ENCODE data around the gene PRH2. TPM values are rescaled to one million over a fixed set of nuclear protein-coding genes. Genes with fewer than 3 reads are reported as not detected.

PRH2 gene
- total RNA-seq, result not detected

GRCh38 chr12:10928746-10929286 lies at the start of gene PRH2:
Gene PRH2, plus strand, starts transcription at chr12:10929236. Its CDS starts 38 bp downstream, at chr12:10929274.
- Mint-ChIP-seq H3K4me3 (no peak within 1 kb of the TSS), H3K36me3 (no peaks in the 10 kb centered on the region), H3K27me3 (no peaks in the 10 kb centered on the region), H3K27ac (no peak within 1 kb of the TSS), H3K4me1 (ENCODE audit: low read depth) (no peaks in the 10 kb centered on the region), H3K9me3 (no peaks in the 10 kb centered on the region)
- DNase-seq, result no peak
- intact Hi-C loops (cut with micrococcal nuclease), result no loop called here
- ChIA-PET CTCF (interaction anchor here (0.5 kb wide), 1 partner anchor 88 kb away, joined by 3 read pairs; no protein-coding TSS in a partner anchor), POLR2A (no interaction called here)

DNA sequence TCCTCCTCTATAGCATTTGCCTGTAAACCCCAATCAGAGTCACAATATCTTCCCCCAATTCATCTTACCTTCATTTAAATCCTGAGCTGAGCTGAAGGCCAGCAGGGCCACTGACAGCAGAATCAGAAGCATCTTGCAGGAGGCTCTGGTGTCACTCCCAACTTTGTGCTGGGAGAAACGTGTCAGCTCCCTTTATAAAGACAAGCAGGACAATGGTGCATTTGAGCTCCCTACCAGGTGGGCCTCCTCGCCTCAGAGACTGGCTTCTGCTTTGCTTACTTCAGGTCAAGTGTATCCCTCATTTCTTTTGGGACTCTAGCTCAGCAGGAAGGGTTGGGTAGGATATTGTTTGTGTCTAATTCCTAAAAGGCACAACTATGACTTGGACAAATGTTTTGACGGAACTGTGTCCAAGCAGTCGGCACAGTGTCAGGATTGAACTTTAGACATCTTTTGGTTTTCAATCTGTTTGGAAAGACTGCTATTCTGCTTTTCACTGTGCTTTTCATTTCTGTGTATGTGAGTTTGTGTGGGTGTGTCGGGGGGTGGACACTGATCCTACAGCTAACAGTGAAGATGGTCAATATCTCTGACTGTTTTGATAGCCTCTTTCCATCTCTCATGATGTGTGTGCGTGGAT lies 44.8 kb upstream of the PRH2 start, which contains the start of gene PRH1:
PRH1 (minus strand) TSS at position 170 of the 640 bp plus-strand sequence; CDS start at position 132, 38 bp downstream.
- CTCF ChIA-PET, result interaction anchor here (0.6 kb wide), 1 partner anchor 19 kb away, joined by 3 read pairs; no protein-coding TSS in a partner anchor
- POLR2A ChIA-PET, result no interaction called here
- intact Hi-C loops (cut with micrococcal nuclease), result no loop called here
- no peak for DNase-seq
- peaks cover 2% of the 10 kb centered on the region for H3K36me3 Mint-ChIP-seq
- H3K4me3 Mint-ChIP-seq, result no peak within 1 kb of the TSS
- no peaks in the 10 kb centered on the region for H3K9me3 Mint-ChIP-seq
- H3K4me1 Mint-ChIP-seq (ENCODE audit: low read depth), result no peaks in the 10 kb centered on the region
- H3K27me3 Mint-ChIP-seq, result no peaks in the 10 kb centered on the region
- no peak within 1 kb of the TSS for H3K27ac Mint-ChIP-seq

DNA sequence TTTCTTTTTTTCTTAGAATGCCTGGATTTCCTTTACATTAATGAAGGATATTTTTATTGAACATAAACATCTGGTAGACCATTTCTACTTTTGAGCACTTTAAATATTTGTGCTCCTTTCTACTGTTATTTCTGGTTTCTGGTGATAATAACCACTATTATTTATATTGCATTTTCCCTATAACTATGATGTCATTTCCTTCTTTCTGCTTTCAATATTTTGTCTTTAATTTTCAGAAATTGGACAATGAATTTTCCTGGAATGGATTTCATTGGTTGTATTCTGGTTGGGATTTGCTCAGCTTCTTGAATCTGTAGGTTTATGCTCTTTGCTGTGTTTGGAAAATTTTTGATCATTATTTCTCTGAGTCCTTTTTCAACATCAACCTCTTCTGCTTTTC lies 39.8 kb upstream of the PRH2 start:
- Mint-ChIP-seq H3K4me3 (no peak overlapping the region), H3K9me3 (no peaks in the 10 kb centered on the region), H3K27me3 (no peaks in the 10 kb centered on the region), H3K36me3 (peaks cover 3% of the 10 kb centered on the region), H3K27ac (no peak overlapping the region), H3K4me1 (ENCODE audit: low read depth) (no peaks in the 10 kb centered on the region)
- ChIA-PET POLR2A (no interaction called here), CTCF (no interaction called here)
- intact Hi-C loops (cut with micrococcal nuclease), result no loop called here
- DNase-seq, result no peak

GRCh38 chr12:10891937-10892336 lies 37.1 kb upstream of the PRH2 start:
- H3K27ac Mint-ChIP-seq, result no peak overlapping the region
- H3K9me3 Mint-ChIP-seq, result no peaks in the 10 kb centered on the region
- H3K36me3 Mint-ChIP-seq, result peaks cover 3% of the 10 kb centered on the region
- POLR2A ChIA-PET, result no interaction called here
- intact Hi-C loops (cut with micrococcal nuclease), result no loop called here
- no peaks in the 10 kb centered on the region for H3K27me3 Mint-ChIP-seq
- no peaks in the 10 kb centered on the region for H3K4me1 Mint-ChIP-seq (ENCODE audit: low read depth)
- no peak for DNase-seq
- CTCF ChIA-PET, result no interaction called here
- no peak overlapping the region for H3K4me3 Mint-ChIP-seq

DNA sequence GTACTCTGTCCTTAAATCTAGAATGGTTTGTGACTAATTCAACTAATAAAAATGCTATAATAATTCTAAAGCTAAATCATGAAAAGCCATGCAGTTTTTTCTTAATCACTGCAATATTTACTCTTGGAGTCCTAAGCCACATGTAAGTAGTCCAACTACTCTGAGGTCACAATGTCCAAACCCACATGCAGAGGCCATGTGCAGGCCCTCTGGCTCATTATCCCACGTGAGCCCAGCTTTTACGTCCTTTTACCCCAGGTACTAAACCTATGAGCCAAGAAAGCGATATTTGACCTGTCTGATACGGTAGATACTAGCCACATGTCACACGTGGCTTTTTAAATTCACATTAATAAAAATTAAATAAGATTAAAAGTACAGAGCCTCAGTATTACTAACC lies 32.2 kb upstream of the PRH2 start:
- Mint-ChIP-seq H3K4me3 (no peak overlapping the region), H3K4me1 (ENCODE audit: low read depth) (no peaks in the 10 kb centered on the region), H3K27ac (no peak overlapping the region), H3K36me3 (peaks cover 8% of the 10 kb centered on the region), H3K9me3 (peaks cover 2% of the 10 kb centered on the region), H3K27me3 (no peaks in the 10 kb centered on the region)
- ChIA-PET POLR2A (no interaction called here), CTCF (no interaction called here)
- intact Hi-C loops (cut with micrococcal nuclease), result no loop called here
- DNase-seq, result no peak

GRCh38 chr12:10900530-10900929 lies 28.5 kb upstream of the PRH2 start:
- peaks cover 32% of the 10 kb centered on the region for H3K9me3 Mint-ChIP-seq
- no peak for DNase-seq
- H3K27me3 Mint-ChIP-seq, result no peaks in the 10 kb centered on the region
- no peak overlapping the region for H3K4me3 Mint-ChIP-seq
- intact Hi-C loops (cut with micrococcal nuclease), result no loop called here
- ChIA-PET POLR2A (no interaction called here), CTCF (interaction anchor here (0.9 kb wide), 1 partner anchor 271 kb away, joined by 3 read pairs; no protein-coding TSS in a partner anchor)
- H3K27ac Mint-ChIP-seq, result no peak overlapping the region
- H3K4me1 Mint-ChIP-seq (ENCODE audit: low read depth), result no peaks in the 10 kb centered on the region
- peaks cover 27% of the 10 kb centered on the region for H3K36me3 Mint-ChIP-seq

GRCh38 chr12:10900972-10901371 lies 28.1 kb upstream of the PRH2 start:
- ChIA-PET CTCF (no interaction called here), POLR2A (no interaction called here)
- peaks cover 27% of the 10 kb centered on the region for H3K36me3 Mint-ChIP-seq
- H3K4me1 Mint-ChIP-seq (ENCODE audit: low read depth), result no peaks in the 10 kb centered on the region
- H3K4me3 Mint-ChIP-seq, result no peak overlapping the region
- intact Hi-C loops (cut with micrococcal nuclease), result no loop called here
- H3K9me3 Mint-ChIP-seq, result peaks cover 34% of the 10 kb centered on the region
- no peaks in the 10 kb centered on the region for H3K27me3 Mint-ChIP-seq
- no peak for DNase-seq
- H3K27ac Mint-ChIP-seq, result no peak overlapping the region

DNA sequence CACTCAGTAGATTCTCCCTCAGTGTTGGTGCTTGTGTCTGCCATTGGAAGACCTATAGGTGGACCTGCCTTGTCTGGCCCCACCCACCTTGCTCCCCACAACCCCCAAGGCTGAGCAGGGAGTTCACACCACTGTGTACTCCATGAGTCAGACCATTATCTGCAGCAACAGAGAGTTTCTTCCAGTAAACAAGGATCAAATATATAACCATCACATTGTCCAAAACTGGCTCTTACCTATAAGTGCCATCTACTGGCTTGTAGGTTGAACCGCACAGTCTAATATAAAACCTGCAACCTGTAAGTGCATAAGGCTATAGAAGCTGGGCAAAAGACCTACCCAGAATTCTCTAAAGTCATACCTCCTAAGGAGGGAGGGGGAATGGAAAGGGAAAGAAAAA lies 27.6 kb upstream of the PRH2 start:
- Mint-ChIP-seq H3K27me3 (no peaks in the 10 kb centered on the region), H3K27ac (no peak overlapping the region), H3K9me3 (peaks cover 34% of the 10 kb centered on the region), H3K4me3 (no peak overlapping the region), H3K36me3 (peaks cover 27% of the 10 kb centered on the region), H3K4me1 (ENCODE audit: low read depth) (no peaks in the 10 kb centered on the region)
- ChIA-PET POLR2A (no interaction called here), CTCF (no interaction called here)
- no peak for DNase-seq
- intact Hi-C loops (cut with micrococcal nuclease), result no loop called here

DNA sequence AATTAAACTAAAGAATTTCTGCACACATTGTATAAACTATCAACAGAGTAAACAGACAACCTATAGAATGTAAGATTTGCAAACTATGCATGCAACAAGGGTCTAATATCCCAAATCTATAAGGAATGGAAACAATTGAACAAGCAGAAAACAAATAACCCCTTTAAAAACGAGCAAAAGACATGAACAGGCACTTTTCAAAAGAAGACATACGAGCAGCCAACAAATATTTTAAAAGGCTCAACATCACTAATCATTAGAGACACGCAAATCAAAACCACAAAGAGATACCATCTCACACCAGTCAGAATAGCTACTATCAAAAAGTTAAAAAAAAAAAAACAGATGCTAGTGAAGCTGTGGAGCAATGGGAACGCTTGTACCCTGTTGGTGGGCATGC lies 24.4 kb upstream of the PRH2 start:
- peaks cover 24% of the 10 kb centered on the region for H3K36me3 Mint-ChIP-seq
- H3K27me3 Mint-ChIP-seq, result no peaks in the 10 kb centered on the region
- H3K4me1 Mint-ChIP-seq (ENCODE audit: low read depth), result no peaks in the 10 kb centered on the region
- CTCF ChIA-PET, result no interaction called here
- no peak for DNase-seq
- H3K9me3 Mint-ChIP-seq, result peaks cover 36% of the 10 kb centered on the region
- H3K4me3 Mint-ChIP-seq, result no peak overlapping the region
- POLR2A ChIA-PET, result no interaction called here
- intact Hi-C loops (cut with micrococcal nuclease), result no loop called here
- H3K27ac Mint-ChIP-seq, result no peak overlapping the region

DNA sequence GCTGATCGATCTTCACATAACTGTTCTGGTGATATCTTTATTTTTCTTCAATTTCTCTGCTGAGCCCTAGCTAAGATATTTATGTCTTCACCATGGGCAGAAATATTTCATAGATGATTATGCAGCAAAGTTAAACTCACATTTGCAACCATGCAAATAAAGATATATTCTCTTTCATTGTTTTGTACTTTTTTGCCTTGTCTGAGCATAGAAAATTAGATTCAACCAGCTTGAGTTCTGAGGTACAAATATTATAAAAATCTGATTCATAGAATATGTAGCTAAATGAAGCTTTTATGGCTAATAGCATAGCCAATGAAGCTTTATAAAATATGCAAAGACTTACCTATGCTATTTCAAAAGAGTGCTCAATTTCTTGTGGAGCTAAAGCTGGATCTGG lies 19.6 kb upstream of the PRH2 start, which contains the start of gene TAS2R13:
TAS2R13 (minus strand) TSS at position 101 of the 400 bp plus-strand sequence. CDS start 264 bp downstream, outside the sequence.
- no peak within 1 kb of the TSS for H3K4me3 Mint-ChIP-seq
- H3K36me3 Mint-ChIP-seq, result peaks cover 10% of the 10 kb centered on the region
- ChIA-PET POLR2A (no interaction called here), CTCF (no interaction called here)
- no peaks in the 10 kb centered on the region for H3K4me1 Mint-ChIP-seq (ENCODE audit: low read depth)
- H3K9me3 Mint-ChIP-seq, result peaks cover 12% of the 10 kb centered on the region
- no peak within 1 kb of the TSS for H3K27ac Mint-ChIP-seq
- H3K27me3 Mint-ChIP-seq, result no peaks in the 10 kb centered on the region
- no peak for DNase-seq
- intact Hi-C loops (cut with micrococcal nuclease), result no loop called here

DNA sequence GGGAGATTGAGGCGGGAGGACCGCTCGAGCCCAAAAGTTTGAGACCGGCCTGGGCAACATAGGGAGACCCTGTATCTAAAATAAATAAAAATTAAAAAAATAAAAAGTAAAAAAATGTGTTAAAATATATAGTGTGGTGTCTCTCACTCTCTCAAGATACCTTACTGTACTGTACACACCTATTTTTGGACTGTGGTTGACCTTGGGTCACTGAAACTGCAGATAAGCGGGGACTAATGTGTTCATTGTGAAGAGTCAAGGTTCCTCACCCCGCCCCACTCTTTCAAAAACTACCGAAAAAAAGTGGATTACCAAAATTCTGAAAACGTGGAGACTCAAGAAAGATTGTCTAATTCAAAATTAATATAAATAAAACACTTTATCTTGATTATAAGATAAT lies 18.7 kb upstream of the PRH2 start:
- DNase-seq, result no peak
- ChIA-PET CTCF (no interaction called here), POLR2A (interaction anchor here (0.6 kb wide), 1 partner anchor 22 kb away, joined by 3 read pairs; no protein-coding TSS in a partner anchor)
- Mint-ChIP-seq H3K9me3 (peaks cover 5% of the 10 kb centered on the region), H3K36me3 (peaks cover 3% of the 10 kb centered on the region), H3K27ac (no peak overlapping the region), H3K27me3 (no peaks in the 10 kb centered on the region), H3K4me1 (ENCODE audit: low read depth) (no peaks in the 10 kb centered on the region), H3K4me3 (no peak overlapping the region)
- intact Hi-C loops (cut with micrococcal nuclease), result no loop called here

- ChIA-PET CTCF (no interaction called here), POLR2A (no interaction called here)
- DNase-seq, result no peak
- Mint-ChIP-seq H3K9me3 (no peaks in the 10 kb centered on the region), H3K4me3 (no peak overlapping the region), H3K36me3 (no peaks in the 10 kb centered on the region), H3K27ac (no peak overlapping the region), H3K27me3 (no peaks in the 10 kb centered on the region), H3K4me1 (ENCODE audit: low read depth) (no peaks in the 10 kb centered on the region)
- intact Hi-C loops (cut with micrococcal nuclease), result no loop called here
Observed at GRCh38 chr12:10919809-10920208, 9.2 kb upstream of the PRH2 start.

DNA sequence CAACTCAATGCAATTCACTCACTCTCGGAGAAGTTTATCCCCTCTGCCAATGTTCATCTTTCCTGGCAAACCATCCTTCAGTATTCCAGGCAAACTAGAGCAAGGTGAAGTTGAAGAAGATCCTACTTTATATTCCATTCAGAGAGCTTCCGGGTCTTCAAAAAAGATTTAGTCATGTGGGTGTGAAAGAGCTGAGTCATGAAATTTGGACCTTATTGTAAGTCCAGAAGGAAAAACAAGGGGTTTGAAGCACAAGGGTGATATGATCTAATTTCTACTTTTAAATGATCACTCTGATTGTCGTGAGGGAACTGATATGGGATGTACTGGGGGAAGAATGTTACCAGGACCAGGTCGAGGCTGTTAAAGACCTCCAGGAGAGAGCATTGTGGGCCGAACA lies 2.8 kb upstream of the PRH2 start:
- POLR2A ChIA-PET, result no interaction called here
- Mint-ChIP-seq H3K27ac (no peak overlapping the region), H3K36me3 (no peaks in the 10 kb centered on the region), H3K4me1 (ENCODE audit: low read depth) (no peaks in the 10 kb centered on the region), H3K4me3 (no peak overlapping the region), H3K27me3 (no peaks in the 10 kb centered on the region), H3K9me3 (no peaks in the 10 kb centered on the region)
- DNase-seq, result no peak
- CTCF ChIA-PET, result interaction anchor here (1.2 kb wide), 1 partner anchor 560 kb away, joined by 3 read pairs; no protein-coding TSS in a partner anchor
- intact Hi-C loops (cut with micrococcal nuclease), result no loop called here
